ENCODE measurements around the gene RBM39. TPM values are rescaled to one million over a fixed set of nuclear protein-coding genes. Genes with fewer than 3 reads are reported as not detected.

The RBM39 gene
- total and polyA plus RNA-seq, 2 of the 13 experiments (the other 11 are each of a cell fraction or from before 2014, with no cell fraction given) = 788 to 920 TPM

DNA sequence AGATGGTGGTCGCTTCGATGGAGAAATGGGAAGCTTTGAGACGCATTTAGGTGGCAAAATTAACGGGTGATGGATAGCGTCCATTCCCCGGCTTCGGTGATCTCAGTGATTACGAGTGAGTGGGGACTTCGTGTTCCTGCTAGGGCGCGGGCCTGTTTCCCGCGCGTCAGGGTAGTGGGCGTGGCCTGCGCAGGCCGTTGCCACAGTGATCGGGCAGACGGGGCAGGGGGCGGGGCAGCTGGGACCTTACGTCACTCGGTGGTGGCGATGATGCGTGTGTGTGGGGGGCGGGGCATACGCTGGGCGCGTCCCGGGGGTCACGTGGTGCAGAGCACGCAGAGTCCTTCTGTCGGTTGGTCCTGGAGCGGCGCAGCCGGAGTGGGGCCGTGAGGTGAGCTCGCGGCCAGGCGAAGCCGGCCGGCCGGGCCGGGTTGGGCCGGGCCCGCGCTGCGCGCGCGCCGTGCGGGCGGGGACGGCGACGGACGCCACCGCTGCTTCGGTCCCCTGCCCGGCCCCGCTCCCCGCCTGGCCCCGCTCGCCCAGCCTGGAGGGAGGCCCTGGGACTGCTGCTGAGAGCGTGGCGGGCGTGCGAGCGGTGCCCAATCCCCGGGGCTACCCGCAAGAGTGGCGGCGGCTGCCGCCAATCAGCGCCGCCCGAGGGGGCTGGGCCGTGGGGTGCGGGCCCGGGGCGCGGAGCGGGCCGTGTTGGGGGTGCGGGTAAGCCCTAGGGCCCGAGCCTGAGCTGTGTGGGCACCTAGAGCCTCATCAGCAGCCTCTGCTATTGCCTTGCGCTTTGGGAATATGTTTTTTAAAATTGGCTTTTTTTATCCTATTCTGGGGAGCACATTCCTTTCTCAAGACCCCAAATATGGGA lies 29.9 kb upstream of the RBM39 start, which contains the start of gene PHF20 (continued):
- TF ChIP-seq SPEN (CRISPR knock-in tag; IDR thresholded peaks at IDR 0.05; ENCODE audit: low read depth) = peak; percentile 88
- peak; percentile 42 for TF ChIP-seq TEAD3 (CRISPR knock-in tag; optimal IDR thresholded peaks at IDR 0.05; ENCODE audit: borderline replicate concordance)
- TF ChIP-seq ZNF780A (CRISPR knock-in tag; IDR thresholded peaks at IDR 0.05) = peak; percentile 92; the same call in 1 of the 2 replicates
- TF ChIP-seq ISL2 (CRISPR knock-in tag; IDR thresholded peaks at IDR 0.05) = peak; percentile 73
- TF ChIP-seq, protein P1, sequence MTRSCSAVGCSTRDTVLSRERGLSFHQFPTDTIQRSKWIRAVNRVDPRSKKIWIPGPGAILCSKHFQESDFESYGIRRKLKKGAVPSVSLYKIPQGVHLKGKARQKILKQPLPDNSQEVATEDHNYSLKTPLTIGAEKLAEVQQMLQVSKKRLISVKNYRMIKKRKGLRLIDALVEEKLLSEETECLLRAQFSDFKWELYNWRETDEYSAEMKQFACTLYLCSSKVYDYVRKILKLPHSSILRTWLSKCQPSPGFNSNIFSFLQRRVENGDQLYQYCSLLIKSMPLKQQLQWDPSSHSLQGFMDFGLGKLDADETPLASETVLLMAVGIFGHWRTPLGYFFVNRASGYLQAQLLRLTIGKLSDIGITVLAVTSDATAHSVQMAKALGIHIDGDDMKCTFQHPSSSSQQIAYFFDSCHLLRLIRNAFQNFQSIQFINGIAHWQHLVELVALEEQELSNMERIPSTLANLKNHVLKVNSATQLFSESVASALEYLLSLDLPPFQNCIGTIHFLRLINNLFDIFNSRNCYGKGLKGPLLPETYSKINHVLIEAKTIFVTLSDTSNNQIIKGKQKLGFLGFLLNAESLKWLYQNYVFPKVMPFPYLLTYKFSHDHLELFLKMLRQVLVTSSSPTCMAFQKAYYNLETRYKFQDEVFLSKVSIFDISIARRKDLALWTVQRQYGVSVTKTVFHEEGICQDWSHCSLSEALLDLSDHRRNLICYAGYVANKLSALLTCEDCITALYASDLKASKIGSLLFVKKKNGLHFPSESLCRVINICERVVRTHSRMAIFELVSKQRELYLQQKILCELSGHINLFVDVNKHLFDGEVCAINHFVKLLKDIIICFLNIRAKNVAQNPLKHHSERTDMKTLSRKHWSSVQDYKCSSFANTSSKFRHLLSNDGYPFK (CRISPR knock-in tag; IDR thresholded peaks at IDR 0.05; ENCODE audit: borderline replicate concordance) = peak; percentile 87
- TF ChIP-seq PHB2 (IDR thresholded peaks at IDR 0.05; ENCODE audit: partially characterized antibody) = no peak
- no peak for TF ChIP-seq NCOA5 (CRISPR knock-in tag; IDR thresholded peaks at IDR 0.05)
- no peak for TF ChIP-seq ZNF17 (CRISPR knock-in tag; IDR thresholded peaks at IDR 0.05)
- TF ChIP-seq RBM39 (IDR thresholded peaks at IDR 0.05; ENCODE audit: low read depth, low read length, poor library complexity, severe bottlenecking) = peak; percentile 46
- TF ChIP-seq GFI1 (CRISPR knock-in tag; IDR thresholded peaks at IDR 0.05; ENCODE audit: borderline replicate concordance) = no peak; the same call in 1 of the 2 replicates
- TF ChIP-seq ZNF558 (CRISPR knock-in tag; IDR thresholded peaks at IDR 0.05; ENCODE audit: borderline replicate concordance) = peak; percentile 72; the same call in 1 of the 2 replicates
- no peak for TF ChIP-seq ZFYVE20 (CRISPR knock-in tag; IDR thresholded peaks at IDR 0.05; ENCODE audit: borderline replicate concordance, low read depth)
- TF ChIP-seq, protein P2, sequence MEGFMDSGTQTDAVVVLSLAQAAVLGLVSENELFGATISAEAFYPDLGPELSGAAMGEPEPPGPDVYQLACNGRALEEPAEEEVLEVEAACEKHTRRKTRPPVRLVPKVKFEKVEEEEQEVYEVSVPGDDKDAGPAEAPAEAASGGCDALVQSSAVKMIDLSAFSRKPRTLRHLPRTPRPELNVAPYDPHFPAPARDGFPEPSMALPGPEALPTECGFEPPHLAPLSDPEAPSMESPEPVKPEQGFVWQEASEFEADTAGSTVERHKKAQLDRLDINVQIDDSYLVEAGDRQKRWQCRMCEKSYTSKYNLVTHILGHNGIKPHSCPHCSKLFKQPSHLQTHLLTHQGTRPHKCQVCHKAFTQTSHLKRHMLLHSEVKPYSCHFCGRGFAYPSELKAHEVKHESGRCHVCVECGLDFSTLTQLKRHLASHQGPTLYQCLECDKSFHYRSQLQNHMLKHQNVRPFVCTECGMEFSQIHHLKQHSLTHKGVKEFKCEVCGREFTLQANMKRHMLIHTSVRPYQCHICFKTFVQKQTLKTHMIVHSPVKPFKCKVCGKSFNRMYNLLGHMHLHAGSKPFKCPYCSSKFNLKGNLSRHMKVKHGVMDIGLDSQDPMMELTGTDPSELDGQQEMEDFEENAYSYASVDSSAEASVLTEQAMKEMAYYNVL (CRISPR knock-in tag; IDR thresholded peaks at IDR 0.05; ENCODE audit: borderline replicate concordance) = peak; percentile 71
- TF ChIP-seq, protein P3, sequence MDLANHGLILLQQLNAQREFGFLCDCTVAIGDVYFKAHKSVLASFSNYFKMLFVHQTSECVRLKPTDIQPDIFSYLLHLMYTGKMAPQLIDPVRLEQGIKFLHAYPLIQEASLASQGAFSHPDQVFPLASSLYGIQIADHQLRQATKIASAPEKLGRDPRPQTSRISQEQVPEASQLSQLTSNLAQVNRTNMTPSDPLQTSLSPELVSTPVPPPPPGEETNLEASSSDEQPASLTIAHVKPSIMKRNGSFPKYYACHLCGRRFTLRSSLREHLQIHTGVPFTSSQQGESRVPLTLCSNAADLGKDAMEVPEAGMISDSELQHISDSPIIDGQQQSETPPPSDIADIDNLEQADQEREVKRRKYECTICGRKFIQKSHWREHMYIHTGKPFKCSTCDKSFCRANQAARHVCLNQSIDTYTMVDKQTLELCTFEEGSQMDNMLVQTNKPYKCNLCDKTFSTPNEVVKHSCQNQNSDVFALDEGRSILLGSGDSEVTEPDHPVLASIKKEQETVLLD (CRISPR knock-in tag; IDR thresholded peaks at IDR 0.05; ENCODE audit: low read depth) = peak; percentile 65
- TF ChIP-seq MATR3 (CRISPR knock-in tag; IDR thresholded peaks at IDR 0.05) = no peak
- TF ChIP-seq MZF1 (CRISPR knock-in tag; IDR thresholded peaks at IDR 0.05; ENCODE audit: borderline replicate concordance) = no peak; the same call in 1 of the 2 replicates
- no peak for TF ChIP-seq NR3C1 (CRISPR knock-in tag; IDR thresholded peaks at IDR 0.05)
- 0 out of 2 replicates have a peak, but pooled peaks have one; percentile 90 for TF ChIP-seq ZNF570 (CRISPR knock-in tag; IDR thresholded peaks at IDR 0.05; ENCODE audit: borderline replicate concordance)
- TF ChIP-seq SRSF1 (optimal IDR thresholded peaks at IDR 0.05; ENCODE audit: low read depth, low read length) = no peak
- peak; percentile 54 for TF ChIP-seq RELA (CRISPR knock-in tag; IDR thresholded peaks at IDR 0.05)
- TF ChIP-seq SIN3B (IDR thresholded peaks at IDR 0.05; ENCODE audit: low read length) = peak; percentile 17; the same call in 1 of the 2 replicates
- no peak; the same call in 1 of the 2 replicates for TF ChIP-seq ZNF644 (CRISPR knock-in tag; IDR thresholded peaks at IDR 0.05; ENCODE audit: low read depth)
- no peak for TF ChIP-seq ZNF569 (CRISPR knock-in tag; IDR thresholded peaks at IDR 0.05; ENCODE audit: borderline replicate concordance)
